ENCODE results near the gene ANKH.

- TF ChIP-seq, protein P1, sequence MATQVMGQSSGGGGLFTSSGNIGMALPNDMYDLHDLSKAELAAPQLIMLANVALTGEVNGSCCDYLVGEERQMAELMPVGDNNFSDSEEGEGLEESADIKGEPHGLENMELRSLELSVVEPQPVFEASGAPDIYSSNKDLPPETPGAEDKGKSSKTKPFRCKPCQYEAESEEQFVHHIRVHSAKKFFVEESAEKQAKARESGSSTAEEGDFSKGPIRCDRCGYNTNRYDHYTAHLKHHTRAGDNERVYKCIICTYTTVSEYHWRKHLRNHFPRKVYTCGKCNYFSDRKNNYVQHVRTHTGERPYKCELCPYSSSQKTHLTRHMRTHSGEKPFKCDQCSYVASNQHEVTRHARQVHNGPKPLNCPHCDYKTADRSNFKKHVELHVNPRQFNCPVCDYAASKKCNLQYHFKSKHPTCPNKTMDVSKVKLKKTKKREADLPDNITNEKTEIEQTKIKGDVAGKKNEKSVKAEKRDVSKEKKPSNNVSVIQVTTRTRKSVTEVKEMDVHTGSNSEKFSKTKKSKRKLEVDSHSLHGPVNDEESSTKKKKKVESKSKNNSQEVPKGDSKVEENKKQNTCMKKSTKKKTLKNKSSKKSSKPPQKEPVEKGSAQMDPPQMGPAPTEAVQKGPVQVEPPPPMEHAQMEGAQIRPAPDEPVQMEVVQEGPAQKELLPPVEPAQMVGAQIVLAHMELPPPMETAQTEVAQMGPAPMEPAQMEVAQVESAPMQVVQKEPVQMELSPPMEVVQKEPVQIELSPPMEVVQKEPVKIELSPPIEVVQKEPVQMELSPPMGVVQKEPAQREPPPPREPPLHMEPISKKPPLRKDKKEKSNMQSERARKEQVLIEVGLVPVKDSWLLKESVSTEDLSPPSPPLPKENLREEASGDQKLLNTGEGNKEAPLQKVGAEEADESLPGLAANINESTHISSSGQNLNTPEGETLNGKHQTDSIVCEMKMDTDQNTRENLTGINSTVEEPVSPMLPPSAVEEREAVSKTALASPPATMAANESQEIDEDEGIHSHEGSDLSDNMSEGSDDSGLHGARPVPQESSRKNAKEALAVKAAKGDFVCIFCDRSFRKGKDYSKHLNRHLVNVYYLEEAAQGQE (IDR thresholded peaks at IDR 0.05; ENCODE audit: low read depth): no peak
- no peak for TF ChIP-seq TCF12 (IDR thresholded peaks at IDR 0.05; ENCODE audit: low read depth)
- TF ChIP-seq YY1 (IDR thresholded peaks at IDR 0.05; ENCODE audit: low read depth): no peak
- TF ChIP-seq ZBTB7A (IDR thresholded peaks at IDR 0.05; ENCODE audit: low read depth): no peak
- TF ChIP-seq, protein P2, sequence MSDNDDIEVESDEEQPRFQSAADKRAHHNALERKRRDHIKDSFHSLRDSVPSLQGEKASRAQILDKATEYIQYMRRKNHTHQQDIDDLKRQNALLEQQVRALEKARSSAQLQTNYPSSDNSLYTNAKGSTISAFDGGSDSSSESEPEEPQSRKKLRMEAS (IDR thresholded peaks at IDR 0.05): no peak
- no peak for TF ChIP-seq FOXM1 (IDR thresholded peaks at IDR 0.05; ENCODE audit: borderline replicate concordance, low read depth)
- no peak for TF ChIP-seq NFIC (IDR thresholded peaks at IDR 0.05)
- TF ChIP-seq TAF1 (IDR thresholded peaks at IDR 0.05; ENCODE audit: low read depth): no peak
- TF ChIP-seq CEBPB (IDR thresholded peaks at IDR 0.05): no peak
- no peak for TF ChIP-seq EP300 (IDR thresholded peaks at IDR 0.05; ENCODE audit: borderline replicate concordance)
- TF ChIP-seq, protein P3, sequence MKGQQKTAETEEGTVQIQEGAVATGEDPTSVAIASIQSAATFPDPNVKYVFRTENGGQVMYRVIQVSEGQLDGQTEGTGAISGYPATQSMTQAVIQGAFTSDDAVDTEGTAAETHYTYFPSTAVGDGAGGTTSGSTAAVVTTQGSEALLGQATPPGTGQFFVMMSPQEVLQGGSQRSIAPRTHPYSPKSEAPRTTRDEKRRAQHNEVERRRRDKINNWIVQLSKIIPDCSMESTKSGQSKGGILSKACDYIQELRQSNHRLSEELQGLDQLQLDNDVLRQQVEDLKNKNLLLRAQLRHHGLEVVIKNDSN (IDR thresholded peaks at IDR 0.05): no peak
- TF ChIP-seq CREB1 (IDR thresholded peaks at IDR 0.05; ENCODE audit: low read depth): no peak
Observed at GRCh38 chr5:14739981-14740380, 131.6 kb downstream of the ANKH start.

Measured in Ishikawa (cell line).